ENCODE results near the gene BFSP1. TPM values are rescaled to one million over a fixed set of nuclear protein-coding genes. Genes with fewer than 3 reads are reported as not detected.

The BFSP1 gene
- total RNA-seq, 1 experiment from 2014 or later = 6.1 TPM

DNA sequence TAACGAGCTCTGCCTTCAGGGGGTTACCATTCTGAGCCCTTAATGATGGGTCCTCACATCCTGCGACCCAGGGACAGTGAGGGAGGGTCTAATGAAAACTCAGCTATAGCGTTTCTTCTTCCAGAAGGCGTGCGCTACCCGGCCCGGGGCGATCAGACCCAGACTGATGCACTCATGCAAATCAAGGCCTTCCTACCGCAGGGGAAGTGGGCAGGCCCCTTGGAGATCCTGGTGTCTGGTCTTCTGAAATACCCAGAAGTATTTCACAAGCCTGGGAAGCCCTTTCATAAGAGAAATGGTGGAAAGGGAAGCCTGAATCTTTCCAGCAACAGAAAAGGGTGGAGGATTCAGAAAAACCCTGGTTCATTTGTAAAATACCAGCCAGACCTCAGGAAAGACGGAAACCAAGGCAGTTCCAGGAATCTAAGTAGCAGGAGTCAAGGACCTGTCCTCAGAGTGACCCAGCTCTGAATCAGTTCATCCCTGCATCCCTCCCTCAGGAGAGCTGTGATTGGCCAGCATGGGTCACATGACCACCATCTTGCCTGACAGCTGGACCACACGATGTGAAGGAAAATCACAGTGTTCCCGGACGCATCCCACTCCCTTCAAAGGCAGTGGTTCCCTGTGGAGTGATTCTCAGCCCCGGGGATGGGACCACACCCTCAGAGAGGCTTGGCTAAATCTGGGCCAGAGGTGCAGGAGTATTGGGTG is 12.7 kb downstream of the BFSP1 start:
- POLR2A ChIA-PET (ENCODE audit: low non-redundant PET) = no interaction called here
- no peak for TF ChIP-seq EZH2 (IDR thresholded peaks at IDR 0.05; ENCODE audit: borderline replicate concordance, low read depth, low read length, poor library complexity, severe bottlenecking)
- TF ChIP-seq, protein P1, sequence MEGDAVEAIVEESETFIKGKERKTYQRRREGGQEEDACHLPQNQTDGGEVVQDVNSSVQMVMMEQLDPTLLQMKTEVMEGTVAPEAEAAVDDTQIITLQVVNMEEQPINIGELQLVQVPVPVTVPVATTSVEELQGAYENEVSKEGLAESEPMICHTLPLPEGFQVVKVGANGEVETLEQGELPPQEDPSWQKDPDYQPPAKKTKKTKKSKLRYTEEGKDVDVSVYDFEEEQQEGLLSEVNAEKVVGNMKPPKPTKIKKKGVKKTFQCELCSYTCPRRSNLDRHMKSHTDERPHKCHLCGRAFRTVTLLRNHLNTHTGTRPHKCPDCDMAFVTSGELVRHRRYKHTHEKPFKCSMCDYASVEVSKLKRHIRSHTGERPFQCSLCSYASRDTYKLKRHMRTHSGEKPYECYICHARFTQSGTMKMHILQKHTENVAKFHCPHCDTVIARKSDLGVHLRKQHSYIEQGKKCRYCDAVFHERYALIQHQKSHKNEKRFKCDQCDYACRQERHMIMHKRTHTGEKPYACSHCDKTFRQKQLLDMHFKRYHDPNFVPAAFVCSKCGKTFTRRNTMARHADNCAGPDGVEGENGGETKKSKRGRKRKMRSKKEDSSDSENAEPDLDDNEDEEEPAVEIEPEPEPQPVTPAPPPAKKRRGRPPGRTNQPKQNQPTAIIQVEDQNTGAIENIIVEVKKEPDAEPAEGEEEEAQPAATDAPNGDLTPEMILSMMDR (conservative IDR thresholded peaks at IDR 0.05; ENCODE audit: low read depth, low read length) = no peak
- CTCF ChIA-PET = no interaction called here
- Histone ChIP-seq H3K4me3 (ENCODE audit: low read depth, low read length, poor library complexity, severe bottlenecking) (no peak overlapping the region), H3K27me3 (replicated peaks; ENCODE audit: insufficient read depth, low read depth, low read length, poor library complexity) (no peaks in the 10 kb centered on the region), H3K9me3 (ENCODE audit: low read depth, low read length, poor library complexity, severe bottlenecking) (no peaks in the 10 kb centered on the region), H3K4me1 (ENCODE audit: insufficient read depth, low read length, poor library complexity, severe bottlenecking) (peaks cover 22% of the 10 kb centered on the region), H3K36me3 (ENCODE audit: insufficient read depth, low read length, poor library complexity, severe bottlenecking) (no peaks in the 10 kb centered on the region), H3K27ac (ENCODE audit: low read depth, low read length, poor library complexity, severe bottlenecking) (no peak overlapping the region)
- DNase-seq (ENCODE audit: low spot score) = no peak
- BruUV-seq (replicated peaks) = no TSS peak
- intact Hi-C loops (cut with micrococcal nuclease; ENCODE audit: unreplicated experiment) = no loop called here

DNA sequence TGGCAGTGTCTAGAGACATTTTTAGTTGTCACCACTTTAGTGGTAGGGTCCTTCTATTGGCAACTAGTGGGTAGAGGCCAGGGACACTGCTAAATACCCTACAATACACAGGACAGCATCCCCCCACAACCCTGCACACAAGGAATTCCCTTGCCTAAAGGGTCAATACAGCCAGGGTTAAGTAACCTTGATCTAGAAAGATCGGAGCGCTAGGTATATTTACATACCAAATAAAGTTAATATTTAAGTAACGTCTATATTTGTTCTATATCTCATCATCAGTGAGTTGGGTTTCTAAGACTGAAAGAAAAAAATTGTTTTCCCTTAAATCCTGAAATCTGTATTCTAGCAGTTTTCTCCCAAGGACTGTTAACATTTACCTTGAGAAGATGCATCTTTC is 16.1 kb downstream of the BFSP1 start:
- POLR2A ChIA-PET (ENCODE audit: low non-redundant PET) = no interaction called here
- CTCF ChIA-PET = no interaction called here
- peaks cover 6% of the 10 kb centered on the region for H3K4me1 ChIP-seq (ENCODE audit: insufficient read depth, low read length, poor library complexity, severe bottlenecking)
- intact Hi-C loops (cut with micrococcal nuclease; ENCODE audit: unreplicated experiment) = no loop called here
- no TSS peak for BruUV-seq (replicated peaks)
- no peaks in the 10 kb centered on the region for H3K36me3 ChIP-seq (ENCODE audit: insufficient read depth, low read length, poor library complexity, severe bottlenecking)
- no peaks in the 10 kb centered on the region for H3K9me3 ChIP-seq (ENCODE audit: low read depth, low read length, poor library complexity, severe bottlenecking)
- H3K27ac ChIP-seq (ENCODE audit: low read depth, low read length, poor library complexity, severe bottlenecking) = no peak overlapping the region
- H3K4me3 ChIP-seq (ENCODE audit: low read depth, low read length, poor library complexity, severe bottlenecking) = no peak overlapping the region
- DNase-seq (ENCODE audit: low spot score) = no peak
- H3K27me3 ChIP-seq (replicated peaks; ENCODE audit: insufficient read depth, low read depth, low read length, poor library complexity) = no peaks in the 10 kb centered on the region
- TF ChIP-seq EZH2 (IDR thresholded peaks at IDR 0.05; ENCODE audit: borderline replicate concordance, low read depth, low read length, poor library complexity, severe bottlenecking) = no peak
- TF ChIP-seq, protein P1 (conservative IDR thresholded peaks at IDR 0.05; ENCODE audit: low read depth, low read length) = no peak

DNA sequence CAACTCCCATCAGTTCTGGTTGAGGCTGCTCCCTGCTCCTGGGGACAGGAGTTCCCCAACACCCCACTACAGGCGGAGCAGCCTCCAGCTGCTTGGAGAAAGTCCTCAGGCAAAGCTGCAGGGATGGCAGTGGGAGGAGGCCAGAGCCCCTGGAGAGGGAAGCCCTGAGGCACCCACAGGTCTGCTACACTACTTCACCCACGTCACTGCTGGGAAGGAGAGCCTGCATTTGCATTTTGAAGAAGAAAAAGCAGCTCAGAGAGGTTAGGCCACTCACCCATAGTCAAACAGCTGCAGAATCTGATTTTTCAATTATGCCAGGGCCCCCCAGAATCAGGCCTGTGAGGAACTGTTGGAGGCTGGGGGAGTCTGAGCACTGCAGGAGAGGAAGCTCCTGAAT is 17.2 kb downstream of the BFSP1 start:
- ChIA-PET POLR2A (ENCODE audit: low non-redundant PET) (no interaction called here), CTCF (no interaction called here)
- Histone ChIP-seq H3K27ac (ENCODE audit: low read depth, low read length, poor library complexity, severe bottlenecking) (no peak overlapping the region), H3K36me3 (ENCODE audit: insufficient read depth, low read length, poor library complexity, severe bottlenecking) (no peaks in the 10 kb centered on the region), H3K9me3 (ENCODE audit: low read depth, low read length, poor library complexity, severe bottlenecking) (no peaks in the 10 kb centered on the region), H3K4me1 (ENCODE audit: insufficient read depth, low read length, poor library complexity, severe bottlenecking) (no peaks in the 10 kb centered on the region), H3K27me3 (replicated peaks; ENCODE audit: insufficient read depth, low read depth, low read length, poor library complexity) (no peaks in the 10 kb centered on the region), H3K4me3 (ENCODE audit: low read depth, low read length, poor library complexity, severe bottlenecking) (no peak overlapping the region)
- intact Hi-C loops (cut with micrococcal nuclease; ENCODE audit: unreplicated experiment) = no loop called here
- no peak for TF ChIP-seq EZH2 (IDR thresholded peaks at IDR 0.05; ENCODE audit: borderline replicate concordance, low read depth, low read length, poor library complexity, severe bottlenecking)
- TF ChIP-seq, protein P1 (conservative IDR thresholded peaks at IDR 0.05; ENCODE audit: low read depth, low read length) = no peak
- no peak for DNase-seq (ENCODE audit: low spot score)
- no TSS peak for BruUV-seq (replicated peaks)

Data from A673 (cell line).